Amniotic stem cell (primary cell): ENCODE measurements around the gene GALNT1.

Source experiments
- DNase-seq: peaks from one replicate; lab custom pipeline; 2025; lab: John Stamatoyannopoulos, UW

Gene GALNT1

GRCh38 chr18:35618696-35619095 is 37.2 kb downstream of the GALNT1 start:
- no peak for DNase-seq

- no peak for DNase-seq
These were observed 37.9 kb downstream of the GALNT1 start for GRCh38 chr18:35619464-35619863.

- DNase-seq: no peak
These were observed 38.4 kb downstream of the GALNT1 start for GRCh38 chr18:35619941-35620340.

- no peak for DNase-seq
These were observed 39.2 kb downstream of the GALNT1 start for GRCh38 chr18:35620765-35621164.

DNA sequence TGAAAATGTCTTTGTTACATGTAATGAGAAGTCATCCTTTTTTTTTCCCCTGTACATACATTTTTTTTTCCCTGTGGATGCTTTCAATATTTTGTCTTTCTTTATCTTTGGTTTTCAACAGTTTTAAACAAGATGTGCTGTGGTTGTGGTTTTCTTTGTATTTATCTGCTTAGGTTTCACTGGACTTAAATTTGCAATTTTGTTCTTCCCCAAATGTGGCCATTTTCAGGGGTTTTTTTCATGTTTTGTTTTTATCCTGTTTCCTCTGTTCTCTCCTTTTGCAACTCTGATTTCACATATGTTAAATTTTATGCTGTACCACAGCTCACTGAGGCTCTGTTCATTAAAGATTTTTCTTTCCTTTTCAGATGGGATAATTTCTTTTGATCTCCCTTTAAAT is 41.7 kb downstream of the GALNT1 start:
- no peak for DNase-seq

DNA sequence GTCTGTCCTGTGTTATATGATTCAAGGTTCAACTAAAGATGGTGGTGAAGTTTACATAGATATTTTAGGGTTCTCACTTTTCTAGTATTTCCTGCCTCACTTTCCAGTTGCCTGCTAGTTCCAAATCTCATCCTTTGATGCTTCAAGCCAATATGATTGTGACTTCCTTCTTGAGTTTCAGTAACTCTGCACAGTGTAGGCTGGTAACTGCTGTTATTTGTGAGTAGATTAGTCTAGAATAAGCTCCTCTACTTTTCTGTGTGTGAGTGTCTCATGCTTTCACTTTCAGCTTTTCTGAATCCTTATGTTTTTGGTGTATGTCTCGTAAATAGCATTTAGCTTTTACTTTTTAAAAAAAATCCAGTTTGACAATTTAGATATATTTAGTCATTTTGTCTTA is 42.6 kb downstream of the GALNT1 start:
- DNase-seq: no peak

- DNase-seq: no peak
These were observed 43.7 kb downstream of the GALNT1 start for GRCh38 chr18:35625232-35625631.

GRCh38 chr18:35633761-35634160 is 52.2 kb downstream of the GALNT1 start:
- no peak for DNase-seq

- DNase-seq: no peak
These were observed 52.8 kb downstream of the GALNT1 start for GRCh38 chr18:35634323-35634722.

- no peak for DNase-seq
These were observed 53.6 kb downstream of the GALNT1 start for GRCh38 chr18:35635170-35635569.

DNA sequence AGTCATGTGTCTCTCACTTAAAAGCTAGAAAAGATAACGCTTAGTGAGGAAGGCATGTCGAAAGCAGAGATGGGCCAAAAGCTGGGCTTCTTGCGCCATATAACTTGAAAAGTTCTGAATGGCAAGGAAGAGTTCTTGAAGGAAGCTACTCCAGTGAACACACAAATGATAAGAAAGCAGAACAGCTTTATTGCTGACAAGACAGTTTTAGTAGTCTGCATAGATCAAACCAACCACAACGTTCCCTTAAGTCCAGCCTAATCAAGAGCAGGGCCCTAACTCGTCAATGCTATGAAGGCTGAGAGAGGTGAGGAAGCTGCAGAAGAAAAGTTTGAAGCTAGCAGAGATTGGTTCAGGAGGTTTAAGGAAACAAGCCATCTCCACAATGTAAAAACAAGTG is 55.7 kb downstream of the GALNT1 start:
- DNase-seq: no peak

- DNase-seq: no peak
These were observed 57.8 kb downstream of the GALNT1 start for GRCh38 chr18:35639296-35639695.

GRCh38 chr18:35641467-35641866 is 59.9 kb downstream of the GALNT1 start:
- DNase-seq: no peak

DNA sequence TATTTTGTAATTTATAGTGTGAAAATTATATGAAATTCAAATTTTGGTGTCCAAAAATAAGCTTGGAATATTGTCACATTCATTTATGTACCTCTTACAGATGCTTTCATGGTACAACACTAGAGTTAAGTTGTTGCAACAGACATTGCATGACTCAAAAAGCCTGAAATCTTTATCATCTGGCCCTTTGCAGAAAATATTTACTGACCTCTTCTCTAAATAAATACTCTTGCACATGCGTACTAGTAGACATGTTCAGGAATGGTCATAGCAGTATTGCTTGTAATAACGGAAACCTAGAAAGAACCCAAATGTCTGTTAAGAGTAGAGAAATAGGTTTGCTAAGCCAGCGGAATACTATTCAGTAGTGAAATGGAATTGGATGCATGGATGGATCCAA is 60.4 kb downstream of the GALNT1 start:
- no peak for DNase-seq

DNA sequence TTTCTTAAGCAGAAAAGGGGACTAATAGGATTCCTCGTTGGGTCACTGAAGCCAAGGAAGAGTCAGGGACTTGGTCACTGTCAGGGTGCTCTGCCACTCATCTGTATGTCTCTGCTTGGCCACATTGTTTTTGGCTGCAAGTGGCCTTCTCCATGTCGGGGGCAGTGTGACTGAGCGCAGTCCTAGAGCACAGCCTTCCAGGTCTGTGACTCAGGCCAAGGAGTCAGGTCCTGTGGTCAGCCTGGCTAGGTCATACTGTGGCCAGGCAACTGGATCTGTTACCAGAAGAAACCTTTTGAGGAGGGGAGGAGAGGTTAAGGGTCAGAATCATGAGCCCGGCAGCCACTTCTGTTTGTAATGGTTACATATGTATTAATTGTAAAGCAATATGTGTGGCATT is 61.3 kb downstream of the GALNT1 start:
- no peak for DNase-seq

DNA sequence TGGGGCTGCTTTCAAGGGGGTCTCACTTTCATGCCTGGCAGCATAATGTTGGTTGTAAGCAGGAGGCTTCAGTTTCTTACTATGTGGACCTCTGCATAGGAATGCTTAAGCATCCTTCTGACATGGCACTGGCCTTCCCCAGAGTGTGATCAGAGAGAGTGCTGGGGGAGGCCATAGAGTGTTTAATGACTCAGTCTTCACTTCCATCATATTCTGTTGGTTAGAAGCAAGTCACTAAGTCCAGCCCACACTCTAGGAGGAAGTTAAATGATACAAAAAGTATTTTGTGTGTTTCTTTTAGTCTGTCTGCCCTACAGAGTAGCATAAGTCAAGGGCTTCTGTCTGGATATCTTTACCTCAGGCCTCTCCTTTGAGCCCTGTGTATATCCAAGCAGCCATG is 64.9 kb downstream of the GALNT1 start:
- DNase-seq: no peak

DNA sequence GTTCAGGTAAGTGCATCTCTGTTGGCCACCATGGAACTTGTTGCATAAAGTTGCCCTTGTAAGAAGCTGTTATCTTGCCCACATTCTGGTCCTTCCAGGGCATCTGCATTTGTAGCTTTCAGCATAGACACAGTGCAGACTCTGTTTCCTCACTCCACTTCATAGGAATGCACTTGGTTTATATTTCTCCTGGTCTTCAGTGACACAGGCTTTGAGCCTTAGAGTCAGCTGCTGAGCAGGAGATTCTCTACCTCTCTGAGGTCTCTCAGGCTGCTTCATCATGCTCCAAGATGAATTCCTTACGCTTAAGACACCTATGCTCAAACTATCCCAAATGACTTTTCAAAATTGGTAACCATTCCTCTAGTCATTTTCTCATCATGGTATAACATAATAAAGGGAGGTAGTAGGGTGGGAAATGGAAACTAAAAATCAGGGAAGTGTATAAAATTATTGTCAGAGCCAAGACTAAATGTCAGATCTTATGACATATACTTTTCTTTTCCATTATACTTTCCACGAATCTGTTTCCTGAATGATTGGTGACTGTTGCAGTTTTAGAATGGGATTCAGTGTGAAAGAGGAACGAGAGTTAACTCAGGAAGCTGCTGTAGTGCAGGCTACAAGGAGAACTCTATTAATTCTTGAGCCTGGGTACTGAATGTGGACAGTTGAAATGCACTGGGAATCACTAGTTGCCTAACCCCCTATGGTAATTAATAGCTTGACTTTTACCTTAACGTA is 72.0 kb downstream of the GALNT1 start:
- no peak for DNase-seq

DNA sequence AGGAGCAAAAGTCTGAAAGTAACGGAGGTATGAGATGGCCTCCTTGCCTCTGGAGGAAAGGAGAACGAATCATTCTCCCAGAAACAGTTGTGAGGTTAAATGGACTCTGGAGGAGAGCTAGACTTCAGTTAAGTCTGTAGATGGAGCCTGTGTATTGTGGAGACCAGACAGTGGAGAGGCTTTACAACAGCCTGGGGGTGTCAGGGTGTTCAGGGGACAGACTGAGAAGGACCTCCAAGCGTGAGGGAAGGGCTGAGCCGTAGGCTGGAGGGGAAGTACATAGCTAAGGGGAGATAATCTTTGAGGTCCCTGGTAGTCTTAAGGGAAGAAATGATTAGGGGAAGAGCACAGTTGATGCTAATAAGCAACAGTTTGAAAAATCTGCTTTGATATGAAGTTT is 76.6 kb downstream of the GALNT1 start:
- no peak for DNase-seq

- DNase-seq: no peak
These were observed 80.1 kb downstream of the GALNT1 start for GRCh38 chr18:35661483-35662146.

GRCh38 chr18:35662293-35663062 is 80.9 kb downstream of the GALNT1 start:
- no peak for DNase-seq

- no peak for DNase-seq
These were observed 90.5 kb downstream of the GALNT1 start for GRCh38 chr18:35671966-35672603.

- no peak for DNase-seq
These were observed 91.4 kb downstream of the GALNT1 start for GRCh38 chr18:35672897-35673296.

- no peak for DNase-seq
These were observed 92.1 kb downstream of the GALNT1 start for GRCh38 chr18:35673682-35674081.
